ENCODE data around the gene RREB1.

Gene RREB1

GRCh38 chr6:7196019-7196402 is 88.2 kb downstream of the RREB1 start:
- H3K27ac Mint-ChIP-seq: peak overlapping the region; percentile 64
- H3K4me1 Mint-ChIP-seq: peaks cover 18% of the 10 kb centered on the region
- peaks cover 53% of the 10 kb centered on the region for H3K36me3 Mint-ChIP-seq (ENCODE audit: low read depth)
- TF ChIP-seq, protein P1, sequence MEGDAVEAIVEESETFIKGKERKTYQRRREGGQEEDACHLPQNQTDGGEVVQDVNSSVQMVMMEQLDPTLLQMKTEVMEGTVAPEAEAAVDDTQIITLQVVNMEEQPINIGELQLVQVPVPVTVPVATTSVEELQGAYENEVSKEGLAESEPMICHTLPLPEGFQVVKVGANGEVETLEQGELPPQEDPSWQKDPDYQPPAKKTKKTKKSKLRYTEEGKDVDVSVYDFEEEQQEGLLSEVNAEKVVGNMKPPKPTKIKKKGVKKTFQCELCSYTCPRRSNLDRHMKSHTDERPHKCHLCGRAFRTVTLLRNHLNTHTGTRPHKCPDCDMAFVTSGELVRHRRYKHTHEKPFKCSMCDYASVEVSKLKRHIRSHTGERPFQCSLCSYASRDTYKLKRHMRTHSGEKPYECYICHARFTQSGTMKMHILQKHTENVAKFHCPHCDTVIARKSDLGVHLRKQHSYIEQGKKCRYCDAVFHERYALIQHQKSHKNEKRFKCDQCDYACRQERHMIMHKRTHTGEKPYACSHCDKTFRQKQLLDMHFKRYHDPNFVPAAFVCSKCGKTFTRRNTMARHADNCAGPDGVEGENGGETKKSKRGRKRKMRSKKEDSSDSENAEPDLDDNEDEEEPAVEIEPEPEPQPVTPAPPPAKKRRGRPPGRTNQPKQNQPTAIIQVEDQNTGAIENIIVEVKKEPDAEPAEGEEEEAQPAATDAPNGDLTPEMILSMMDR (IDR thresholded peaks at IDR 0.05): no peak
- H3K27me3 Mint-ChIP-seq (ENCODE audit: low read depth, poor library complexity): peaks cover 2% of the 10 kb centered on the region
- H3K4me3 Mint-ChIP-seq: peak overlapping the region; percentile 43
- H3K9me3 Mint-ChIP-seq: no peaks in the 10 kb centered on the region
- DNase-seq: no peak

DNA sequence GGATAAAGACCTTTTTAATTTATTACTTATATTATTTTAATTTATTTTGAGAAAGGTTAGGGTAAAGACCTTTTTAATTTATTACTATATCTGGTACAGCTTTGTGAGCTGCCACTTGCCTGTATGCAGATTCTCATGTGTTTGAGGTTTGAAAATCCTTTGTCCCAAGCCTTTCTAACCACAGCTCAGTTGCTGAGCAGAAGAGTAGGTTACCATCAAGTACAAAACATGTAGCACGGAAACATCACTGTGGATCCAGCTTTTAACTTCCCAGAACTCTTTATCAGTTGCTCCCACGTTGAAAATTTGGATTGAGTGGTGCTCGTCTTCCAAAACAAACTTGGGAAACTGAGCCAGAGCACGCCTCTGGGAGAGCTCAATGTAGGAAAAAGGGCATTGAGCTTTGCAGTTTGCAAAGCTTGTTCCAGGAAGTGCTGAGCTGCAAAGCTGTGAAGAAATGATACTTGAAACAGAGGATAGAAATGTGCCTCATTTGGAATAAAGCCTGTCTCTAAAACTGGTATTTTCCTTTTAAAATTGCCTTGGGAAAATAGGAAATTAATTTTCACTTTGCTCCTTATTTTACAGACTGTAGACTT is 89.0 kb downstream of the RREB1 start:
- no peak overlapping the region for H3K27ac Mint-ChIP-seq
- H3K4me1 Mint-ChIP-seq: peaks cover 19% of the 10 kb centered on the region

GRCh38 chr6:7197747-7198146 is 90.0 kb downstream of the RREB1 start:
- TF ChIP-seq, protein P1 (IDR thresholded peaks at IDR 0.05): no peak
- no peak for DNase-seq
- Mint-ChIP-seq H3K36me3 (ENCODE audit: low read depth) (peaks cover 53% of the 10 kb centered on the region), H3K4me3 (no peak overlapping the region), H3K27me3 (ENCODE audit: low read depth, poor library complexity) (peaks cover 2% of the 10 kb centered on the region), H3K4me1 (peaks cover 24% of the 10 kb centered on the region), H3K27ac (no peak overlapping the region), H3K9me3 (no peaks in the 10 kb centered on the region)

More for the DNA sequence above, 89.0 kb downstream of the RREB1 start:
- peaks cover 53% of the 10 kb centered on the region for H3K36me3 Mint-ChIP-seq (ENCODE audit: low read depth)
- no peaks in the 10 kb centered on the region for H3K9me3 Mint-ChIP-seq
- H3K27me3 Mint-ChIP-seq (ENCODE audit: low read depth, poor library complexity): peaks cover 2% of the 10 kb centered on the region
- H3K4me3 Mint-ChIP-seq: no peak overlapping the region
- TF ChIP-seq, protein P1 (IDR thresholded peaks at IDR 0.05): no peak
- DNase-seq: no peak

GRCh38 chr6:7198833-7199800 is 91.4 kb downstream of the RREB1 start:
- H3K36me3 Mint-ChIP-seq (ENCODE audit: low read depth): peaks cover 46% of the 10 kb centered on the region
- H3K9me3 Mint-ChIP-seq: no peaks in the 10 kb centered on the region
- peaks cover 2% of the 10 kb centered on the region for H3K27me3 Mint-ChIP-seq (ENCODE audit: low read depth, poor library complexity)
- no peak overlapping the region for H3K27ac Mint-ChIP-seq
- no peak for DNase-seq
- no peak overlapping the region for H3K4me3 Mint-ChIP-seq
- TF ChIP-seq, protein P1 (IDR thresholded peaks at IDR 0.05): no peak
- H3K4me1 Mint-ChIP-seq: peaks cover 24% of the 10 kb centered on the region

DNA sequence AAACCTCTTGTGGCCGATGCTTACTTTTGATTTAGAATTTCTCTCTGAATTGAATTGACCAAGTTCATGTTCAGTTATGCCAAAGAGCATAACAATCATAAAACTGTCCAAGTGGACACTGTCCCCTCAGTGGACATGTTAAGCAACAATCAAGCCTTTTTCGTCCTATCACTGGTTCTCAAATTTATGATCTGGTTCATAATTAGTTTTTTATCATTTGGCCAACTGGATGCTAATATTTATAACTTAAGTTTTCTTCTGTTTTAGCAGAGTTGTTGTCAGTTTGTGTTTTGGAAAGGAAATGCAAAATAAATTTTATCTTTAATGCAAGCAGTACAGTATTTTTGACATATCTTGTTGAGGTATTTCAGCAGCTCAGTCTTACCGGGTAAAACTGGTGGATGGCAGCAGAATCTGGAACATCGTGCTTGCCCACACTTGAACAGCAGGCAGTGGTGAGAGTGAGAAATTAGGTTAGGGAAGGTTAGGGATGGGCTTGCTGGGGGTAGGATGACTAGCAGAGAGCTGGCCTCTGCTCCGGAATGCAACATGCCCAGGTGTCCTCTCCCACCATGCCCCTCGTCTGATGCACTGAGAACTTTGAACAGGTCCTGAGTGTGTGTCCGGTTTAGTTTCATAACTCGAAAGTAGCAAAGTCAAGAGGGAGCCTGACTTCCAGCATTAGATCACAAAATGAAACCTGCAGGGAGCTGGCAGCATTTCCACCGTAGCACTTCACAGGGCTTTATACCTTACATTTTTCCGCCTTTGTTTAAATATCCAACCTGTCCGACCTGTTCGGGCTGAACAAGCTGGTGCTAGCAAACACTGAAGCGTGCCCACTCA is 93.1 kb downstream of the RREB1 start:
- peaks cover 51% of the 10 kb centered on the region for H3K36me3 Mint-ChIP-seq (ENCODE audit: low read depth)
- no peak for DNase-seq
- H3K4me1 Mint-ChIP-seq: peaks cover 11% of the 10 kb centered on the region
- H3K27me3 Mint-ChIP-seq (ENCODE audit: low read depth, poor library complexity): peaks cover 2% of the 10 kb centered on the region
- H3K4me3 Mint-ChIP-seq: no peak overlapping the region
- no peaks in the 10 kb centered on the region for H3K9me3 Mint-ChIP-seq
- TF ChIP-seq, protein P1 (IDR thresholded peaks at IDR 0.05): no peak
- no peak overlapping the region for H3K27ac Mint-ChIP-seq

All from nephron progenitor cell (in vitro differentiated cells).